DMS153 treated with DMSO at 0.1 percent for 48 hours (cell line): ENCODE results near the gene RAB25.
"Not testable (repeated sequence)": the region's sequence is repeated elsewhere in the genome, so short reads cannot be mapped to it uniquely, and the experiment has no call there.

Source experiments
- DNase-seq: peaks from one replicate; lab custom pipeline; 2025; ENCODE audit not compliant: unreplicated experiment; lab: John Stamatoyannopoulos, UW

The RAB25 gene

DNA sequence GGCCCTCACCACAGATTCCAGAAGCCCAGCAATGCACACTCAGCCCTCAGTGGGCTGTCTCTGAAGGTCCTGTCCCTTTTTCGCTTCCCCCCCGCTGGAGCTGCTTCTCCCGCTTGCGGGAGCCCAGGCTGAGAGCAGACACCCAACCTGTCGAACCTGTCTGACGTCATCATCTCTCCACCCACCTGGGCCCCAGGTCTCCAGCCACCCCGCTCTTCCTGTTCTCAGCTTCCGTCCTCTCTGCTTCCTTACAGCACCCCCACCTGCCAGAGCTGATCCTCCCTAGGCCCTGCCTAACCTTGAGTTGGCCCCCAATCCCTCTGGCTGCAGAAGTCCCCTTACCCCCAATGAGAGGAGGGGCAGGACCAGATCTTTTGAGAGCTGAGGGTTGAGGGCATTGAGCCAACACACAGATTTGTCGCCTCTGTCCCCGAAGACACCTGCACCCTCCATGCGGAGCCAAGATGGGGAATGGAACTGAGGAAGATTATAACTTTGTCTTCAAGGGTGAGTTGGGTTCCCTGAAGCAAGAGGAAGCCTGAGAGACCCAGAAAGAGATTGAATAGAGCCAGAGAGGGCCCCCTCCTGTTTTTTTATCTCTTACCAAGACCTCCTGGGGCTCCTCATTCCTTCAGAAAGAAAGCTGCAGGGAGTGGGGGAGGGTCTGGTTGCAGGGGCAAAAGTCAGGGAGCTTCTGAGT is at the start of gene RAB25:
TSS of gene RAB25 (plus strand) at position 224 of the 700 bp plus-strand sequence. CDS start at position 465, 241 bp downstream.
- peak; percentile 98 for DNase-seq

DNA sequence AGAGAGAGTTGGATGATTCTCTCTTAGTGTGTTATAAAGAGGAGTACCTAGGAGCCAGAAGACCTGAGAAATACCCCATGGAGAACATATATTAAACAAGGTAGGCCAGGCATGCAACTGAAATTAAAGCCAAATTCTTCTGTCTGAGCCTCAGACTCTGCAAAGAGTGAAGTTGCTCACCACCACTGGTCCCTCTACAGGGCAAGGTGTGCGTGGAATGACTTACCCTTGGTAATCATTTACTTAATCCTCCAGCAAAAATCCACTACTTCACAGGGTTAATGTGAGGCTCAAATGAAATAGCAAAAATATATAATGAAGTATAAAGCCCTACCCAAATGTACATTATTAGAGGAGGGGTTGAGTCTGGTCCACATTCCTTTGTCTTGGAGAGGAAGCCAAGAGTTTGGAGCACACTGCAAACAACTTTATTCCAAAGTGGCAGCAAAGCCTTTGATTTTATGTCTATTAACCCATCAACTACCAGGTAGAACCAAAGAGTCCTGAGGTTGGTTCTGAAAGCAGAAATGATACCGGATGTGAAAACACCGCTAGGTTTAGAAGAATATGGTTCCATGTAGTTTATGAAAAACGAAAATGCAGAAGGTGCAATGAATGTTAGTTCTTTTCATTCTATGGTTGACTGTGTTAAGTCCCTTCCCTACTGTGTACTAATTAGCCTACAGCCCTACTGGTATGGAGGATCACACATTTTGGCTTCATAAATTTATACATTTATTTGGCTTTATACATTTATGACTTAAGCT is 48.7 kb upstream of the RAB25 start:
- DNase-seq, result no peak

- DNase-seq, result no peak
Observed at GRCh38 chr1:156014829-156015228, 46.1 kb upstream of the RAB25 start.

DNA sequence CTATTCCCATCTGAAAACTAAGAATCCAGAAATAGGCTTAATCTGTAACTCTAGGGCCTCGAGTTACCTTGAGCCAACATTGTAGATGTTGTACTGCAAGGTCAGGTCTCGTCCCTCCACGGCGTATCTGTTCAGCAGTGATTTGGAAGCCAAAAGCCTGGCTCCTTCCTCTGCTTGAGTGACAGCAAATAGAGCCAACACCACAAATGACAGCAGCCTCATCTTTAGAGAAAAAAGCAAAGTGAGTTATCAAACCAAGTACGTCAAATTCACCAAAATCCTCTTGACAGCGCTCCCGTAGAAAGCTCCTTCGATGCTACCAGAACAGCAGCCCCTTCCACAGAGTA is 41.0 kb upstream of the RAB25 start:
- DNase-seq, result no peak

GRCh38 chr1:156020293-156021092 is 40.5 kb upstream of the RAB25 start, which contains the start of gene SSR2:
Gene SSR2, minus strand, starts transcription at chr1:156020951. Its CDS starts 784 bp downstream, at chr1:156020167.
- DNase-seq, result peak; percentile 96

DNA sequence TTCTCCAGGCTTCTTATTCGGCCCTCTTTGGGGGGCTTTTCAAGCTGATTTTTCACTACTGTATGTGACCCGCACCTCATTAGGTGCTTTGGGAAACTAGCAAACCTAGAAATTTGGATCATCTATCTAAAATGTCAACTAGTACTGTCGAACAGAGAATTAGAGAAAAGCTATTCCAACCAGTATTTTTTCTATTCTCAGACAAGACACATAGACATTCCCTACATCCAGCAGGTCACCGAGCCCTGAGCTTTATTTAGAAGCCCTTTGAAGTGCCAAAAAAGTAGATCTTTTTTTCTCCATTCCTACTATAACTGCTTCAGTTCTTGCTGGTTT is 39.9 kb upstream of the RAB25 start:
- DNase-seq, result no peak

DNA sequence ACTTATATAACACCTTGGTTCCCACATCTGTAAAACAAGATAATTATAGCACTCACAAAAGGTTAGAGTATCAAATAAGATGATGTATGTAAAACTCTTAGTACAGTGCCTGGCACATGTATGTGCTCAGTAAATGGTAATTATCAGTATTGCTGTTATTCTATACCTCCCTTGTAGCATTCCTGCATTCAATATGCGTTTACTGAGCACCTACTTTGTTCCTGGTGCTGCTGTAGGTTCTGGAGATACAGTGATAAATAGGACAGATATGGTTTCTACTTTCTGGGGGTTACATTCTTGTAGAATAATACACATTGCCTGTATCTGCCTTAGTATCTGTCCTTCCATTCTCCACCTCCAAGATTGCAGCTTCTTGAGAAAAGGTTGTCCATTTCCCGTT is 39.0 kb upstream of the RAB25 start:
- no peak for DNase-seq

- DNase-seq, result no peak
Observed at GRCh38 chr1:156024801-156025200, 36.2 kb upstream of the RAB25 start.

DNA sequence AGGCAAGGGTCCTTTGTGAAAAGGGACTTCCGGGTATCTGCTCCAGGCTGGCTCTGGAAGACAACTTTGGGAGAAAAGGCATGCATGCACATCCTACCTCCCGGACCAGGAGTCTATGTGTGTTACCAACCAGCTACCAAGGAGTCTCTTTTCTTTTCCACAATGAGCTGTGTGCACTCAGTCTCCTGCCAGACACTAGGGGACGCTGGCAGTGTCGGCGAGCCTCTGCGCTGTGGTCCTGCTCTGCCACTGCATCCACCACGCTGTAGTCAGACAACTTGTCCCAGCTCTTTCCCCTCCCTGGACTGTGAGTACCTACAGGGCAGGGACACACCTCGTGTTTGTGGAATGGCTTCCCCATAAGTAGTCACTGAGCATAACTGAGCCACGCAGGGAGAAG is 35.1 kb upstream of the RAB25 start:
- DNase-seq, result no peak

DNA sequence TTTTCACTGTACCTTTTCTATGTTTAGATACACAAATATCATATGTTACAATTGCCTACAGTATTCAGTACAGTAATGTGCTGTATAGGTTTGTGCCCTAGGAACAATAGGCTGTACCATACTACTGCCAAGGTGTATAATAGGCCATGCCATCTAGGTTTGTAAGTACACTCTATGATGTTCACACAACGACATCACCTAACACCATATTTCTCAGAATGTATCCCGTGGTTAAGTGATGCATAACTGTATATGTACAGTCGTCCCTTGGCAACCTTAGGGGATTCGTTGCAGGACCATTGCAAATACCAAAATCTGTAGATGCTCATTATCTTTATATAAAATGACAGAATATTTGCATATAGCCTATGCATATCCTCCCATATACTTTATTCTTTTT is 34.4 kb upstream of the RAB25 start:
- no peak for DNase-seq

DNA sequence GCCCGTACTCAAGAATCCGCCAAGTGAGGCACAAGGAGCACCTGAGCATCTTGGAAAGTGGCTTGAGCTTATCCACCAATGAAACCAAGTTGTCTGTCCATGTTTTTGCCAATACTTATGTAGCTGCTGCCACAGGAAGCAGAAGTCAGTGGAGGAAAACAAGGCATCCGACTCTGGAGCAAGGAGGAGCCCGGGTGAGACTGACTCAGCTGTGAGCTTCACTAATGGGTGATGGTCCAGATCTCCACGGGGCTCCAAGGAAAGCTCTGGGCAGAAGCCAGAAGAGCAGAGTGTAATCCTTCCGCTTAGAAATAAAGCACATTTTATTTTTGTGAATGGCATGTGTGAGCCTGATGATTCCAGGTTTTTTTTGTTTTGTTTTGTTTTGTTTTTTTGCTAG is 27.9 kb upstream of the RAB25 start:
- DNase-seq, result no peak

GRCh38 chr1:156034991-156035390 is 26.0 kb upstream of the RAB25 start:
- not testable (repeated sequence) for DNase-seq

- DNase-seq, result no peak
Observed at GRCh38 chr1:156042828-156043227, 18.1 kb upstream of the RAB25 start.

DNA sequence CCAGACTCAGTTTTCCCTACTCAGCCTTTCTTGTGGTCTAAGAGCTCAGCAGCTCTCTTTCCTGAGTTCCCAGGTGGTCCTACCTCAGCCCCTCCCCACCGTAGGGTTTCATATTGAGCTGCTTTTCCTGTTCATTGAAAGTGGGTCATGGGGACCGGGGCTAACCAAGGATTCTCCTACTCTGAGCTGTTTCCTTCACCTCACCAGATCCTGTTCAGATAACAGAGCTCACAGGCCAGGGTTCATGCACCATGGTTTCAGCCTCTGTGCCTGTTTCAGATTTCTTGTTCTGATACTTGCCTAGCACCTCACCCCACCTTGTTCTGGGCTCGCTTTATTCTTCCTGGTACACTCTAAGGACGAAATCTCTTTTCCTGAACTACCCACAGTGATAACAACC is 15.9 kb upstream of the RAB25 start:
- DNase-seq, result no peak

DNA sequence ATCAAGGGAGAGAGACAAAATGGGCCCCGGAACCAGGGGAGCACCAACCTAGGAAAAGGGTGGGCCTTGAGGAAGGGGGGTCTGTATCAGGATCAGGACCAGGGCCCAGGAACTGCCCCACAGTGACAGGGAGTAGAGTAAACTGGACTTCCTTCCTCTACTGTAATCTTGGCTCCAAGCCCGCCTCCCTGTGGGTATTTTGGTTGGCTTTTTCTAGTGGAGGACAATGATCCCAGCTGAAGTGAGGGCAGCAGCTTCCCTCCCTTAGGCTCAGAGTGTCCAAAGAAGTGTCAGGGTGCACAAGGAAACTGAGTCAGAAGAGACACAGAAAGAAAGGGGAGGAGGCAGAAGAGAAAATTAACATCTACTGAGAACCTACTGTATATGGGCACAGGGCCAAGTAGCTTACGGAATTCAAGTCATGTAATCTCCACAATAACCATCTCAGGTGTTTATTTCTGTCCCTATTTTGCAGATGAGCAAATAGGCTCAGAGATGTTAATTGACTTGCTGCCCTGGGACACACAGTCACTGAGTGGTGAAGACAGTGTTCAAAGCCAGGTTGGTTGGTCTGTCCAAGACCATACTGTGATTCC is 12.2 kb upstream of the RAB25 start:
- no peak for DNase-seq

GRCh38 chr1:156050376-156050775 is 10.6 kb upstream of the RAB25 start:
- DNase-seq, result no peak

DNA sequence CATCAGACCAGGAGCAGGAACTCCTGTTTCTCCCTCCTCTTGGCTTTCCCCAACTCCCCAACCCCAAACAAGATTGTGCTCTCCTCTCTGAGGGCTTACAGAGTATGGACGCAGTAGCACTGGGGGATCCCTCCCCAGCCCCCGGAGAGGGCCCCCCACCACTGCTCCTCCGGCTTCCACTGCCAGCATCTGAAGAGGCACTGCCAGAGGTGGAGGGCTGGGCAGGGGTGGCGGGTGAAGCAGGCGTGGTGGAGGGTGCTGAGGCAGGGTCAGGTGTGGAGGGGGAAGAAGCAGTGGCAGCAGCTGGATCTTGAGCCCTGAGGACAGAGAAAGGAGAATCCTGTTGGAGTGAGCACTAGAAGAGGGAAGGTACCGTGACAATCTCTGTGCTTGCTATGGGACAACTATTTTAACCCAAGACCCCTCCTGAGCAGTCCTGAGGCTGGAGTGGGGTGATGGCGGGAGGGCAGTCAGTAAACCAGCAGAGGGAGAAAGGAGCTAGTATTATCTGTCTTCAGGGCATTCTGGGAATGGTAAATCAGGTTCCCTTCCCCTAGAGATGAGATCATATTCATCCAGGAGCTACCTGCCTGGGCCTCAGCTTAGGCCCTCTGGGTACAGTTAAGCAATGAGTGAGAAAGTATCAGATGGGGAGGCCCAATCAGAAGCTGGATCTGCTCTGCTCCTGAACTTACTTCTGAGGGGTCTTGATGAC is 9.8 kb upstream of the RAB25 start:
- no peak for DNase-seq

GRCh38 chr1:156052862-156053767 is 7.8 kb upstream of the RAB25 start:
- DNase-seq, result peak; percentile 35

- DNase-seq, result peak; percentile 72
Observed at GRCh38 chr1:156053768-156054499, 7.0 kb upstream of the RAB25 start, which contains the start of gene UBQLN4. Gene UBQLN4, minus strand, starts transcription at chr1:156053798. Its CDS starts 97 bp downstream, at chr1:156053701.
